ENCODE data around the gene ABCA6.

The ABCA6 gene

DNA sequence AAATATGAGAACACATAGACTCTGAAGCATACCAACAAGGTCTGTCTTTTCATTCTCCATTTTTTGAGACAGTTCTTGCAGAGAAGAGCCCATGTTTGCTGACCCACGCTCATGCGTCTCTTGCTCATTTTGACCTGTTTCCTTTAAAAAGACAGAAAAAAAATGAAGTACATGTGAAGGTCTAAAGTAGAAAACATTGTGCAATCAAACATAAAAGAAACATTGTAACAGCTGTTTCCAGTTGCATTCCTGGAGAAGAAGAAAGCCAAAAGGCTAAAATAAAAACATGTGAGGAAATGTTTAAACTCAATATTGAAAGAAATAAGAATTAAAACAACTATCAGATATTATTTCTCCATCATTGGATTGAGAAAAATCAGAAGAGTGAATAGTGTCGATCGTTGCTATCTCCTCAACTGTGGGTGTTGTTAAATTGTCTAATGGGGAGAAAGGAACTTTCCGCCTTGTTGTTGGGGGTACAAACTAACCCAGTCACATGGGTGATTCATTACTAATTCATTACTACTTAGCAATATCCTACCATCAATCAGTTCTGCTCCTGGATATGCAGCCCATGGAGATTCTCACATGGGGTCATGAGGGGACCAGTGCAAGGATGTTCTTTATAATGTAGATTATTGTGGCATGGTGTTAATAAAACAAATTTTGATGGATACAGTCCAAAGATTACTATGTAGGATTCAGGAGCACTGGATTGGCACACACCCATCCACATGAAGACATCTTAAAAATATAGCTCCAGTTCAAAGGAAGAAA, 90.5 kb downstream of the ABCA6 start:
- Histone ChIP-seq H3K4me1 (ENCODE audit: low read length) (no peaks in the 10 kb centered on the region), H3K36me3 (replicated peaks; ENCODE audit: insufficient read depth, low read length) (no peaks in the 10 kb centered on the region), H3K4me2 (ENCODE audit: low read depth, low read length) (no peak overlapping the region), H3K9me3 (replicated peaks; ENCODE audit: insufficient read depth, low read length) (no peaks in the 10 kb centered on the region), H3K9ac (ENCODE audit: low read length) (no peak overlapping the region), H3K9me2 (replicated peaks; ENCODE audit: insufficient read depth, low read length) (peaks cover 3% of the 10 kb centered on the region; the same call in 1 of the 2 replicates), H3K27me3 (replicated peaks; ENCODE audit: insufficient read depth, low read length) (no peaks in the 10 kb centered on the region), H3K4me3 (ENCODE audit: low read length) (no peak overlapping the region), H4K20me1 (ENCODE audit: insufficient read depth, low read length) (no peaks in the 10 kb centered on the region), H3K79me2 (ENCODE audit: low read length) (no peaks in the 10 kb centered on the region), H2AFZ (ENCODE audit: low read length) (no peak overlapping the region), H3F3A (ENCODE audit: insufficient read depth, low read length) (no peaks in the 10 kb centered on the region), H3K27ac (ENCODE audit: low read length) (no peak overlapping the region)
- TF ChIP-seq, protein P1, sequence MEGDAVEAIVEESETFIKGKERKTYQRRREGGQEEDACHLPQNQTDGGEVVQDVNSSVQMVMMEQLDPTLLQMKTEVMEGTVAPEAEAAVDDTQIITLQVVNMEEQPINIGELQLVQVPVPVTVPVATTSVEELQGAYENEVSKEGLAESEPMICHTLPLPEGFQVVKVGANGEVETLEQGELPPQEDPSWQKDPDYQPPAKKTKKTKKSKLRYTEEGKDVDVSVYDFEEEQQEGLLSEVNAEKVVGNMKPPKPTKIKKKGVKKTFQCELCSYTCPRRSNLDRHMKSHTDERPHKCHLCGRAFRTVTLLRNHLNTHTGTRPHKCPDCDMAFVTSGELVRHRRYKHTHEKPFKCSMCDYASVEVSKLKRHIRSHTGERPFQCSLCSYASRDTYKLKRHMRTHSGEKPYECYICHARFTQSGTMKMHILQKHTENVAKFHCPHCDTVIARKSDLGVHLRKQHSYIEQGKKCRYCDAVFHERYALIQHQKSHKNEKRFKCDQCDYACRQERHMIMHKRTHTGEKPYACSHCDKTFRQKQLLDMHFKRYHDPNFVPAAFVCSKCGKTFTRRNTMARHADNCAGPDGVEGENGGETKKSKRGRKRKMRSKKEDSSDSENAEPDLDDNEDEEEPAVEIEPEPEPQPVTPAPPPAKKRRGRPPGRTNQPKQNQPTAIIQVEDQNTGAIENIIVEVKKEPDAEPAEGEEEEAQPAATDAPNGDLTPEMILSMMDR (IDR thresholded peaks at IDR 0.05; ENCODE audit: low read length), result no peak
- TF ChIP-seq EZH2phosphoT487 (IDR thresholded peaks at IDR 0.05; ENCODE audit: low read length) (no peak), EZH2 (optimal IDR thresholded peaks at IDR 0.05; ENCODE audit: low read depth, low read length) (no peak)
- no peak for DNase-seq

DNA sequence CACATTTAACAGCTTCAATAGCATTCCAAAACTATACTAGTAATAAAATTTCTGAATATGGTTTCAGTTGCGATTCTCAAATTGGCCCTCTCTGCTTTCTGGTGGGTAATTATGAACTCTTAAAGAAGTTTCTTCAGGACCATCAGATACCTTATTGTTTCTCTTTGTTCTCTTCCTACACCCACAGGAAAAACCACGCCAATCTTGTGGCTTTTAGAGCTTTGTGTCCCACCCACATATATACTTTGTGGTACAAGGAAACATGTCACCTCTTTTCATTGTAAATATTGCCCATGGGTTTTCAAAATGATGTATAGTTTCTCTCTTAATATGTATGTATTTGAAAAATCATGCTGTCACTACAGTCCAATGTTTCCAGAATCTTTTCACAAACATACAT, 93.1 kb downstream of the ABCA6 start:
- no peak overlapping the region for H2AFZ ChIP-seq (ENCODE audit: low read length)
- H3K9ac ChIP-seq (ENCODE audit: low read length), result no peak overlapping the region
- H3K9me3 ChIP-seq (replicated peaks; ENCODE audit: insufficient read depth, low read length), result no peaks in the 10 kb centered on the region
- TF ChIP-seq, protein P1 (IDR thresholded peaks at IDR 0.05; ENCODE audit: low read length), result no peak
- TF ChIP-seq EZH2 (optimal IDR thresholded peaks at IDR 0.05; ENCODE audit: low read depth, low read length) (no peak), EZH2phosphoT487 (IDR thresholded peaks at IDR 0.05; ENCODE audit: low read length) (no peak)
- no peak overlapping the region for H3K27ac ChIP-seq (ENCODE audit: low read length)
- H3K27me3 ChIP-seq (replicated peaks; ENCODE audit: insufficient read depth, low read length), result no peaks in the 10 kb centered on the region
- H3K79me2 ChIP-seq (ENCODE audit: low read length), result no peaks in the 10 kb centered on the region
- H3K9me2 ChIP-seq (replicated peaks; ENCODE audit: insufficient read depth, low read length), result peaks cover 3% of the 10 kb centered on the region; the same call in 1 of the 2 replicates
- H4K20me1 ChIP-seq (ENCODE audit: insufficient read depth, low read length), result no peaks in the 10 kb centered on the region
- no peaks in the 10 kb centered on the region for H3K4me1 ChIP-seq (ENCODE audit: low read length)
- H3K36me3 ChIP-seq (replicated peaks; ENCODE audit: insufficient read depth, low read length), result no peaks in the 10 kb centered on the region
- no peaks in the 10 kb centered on the region for H3F3A ChIP-seq (ENCODE audit: insufficient read depth, low read length)
- no peak overlapping the region for H3K4me2 ChIP-seq (ENCODE audit: low read depth, low read length)
- H3K4me3 ChIP-seq (ENCODE audit: low read length), result no peak overlapping the region
- no peak for DNase-seq

DNA sequence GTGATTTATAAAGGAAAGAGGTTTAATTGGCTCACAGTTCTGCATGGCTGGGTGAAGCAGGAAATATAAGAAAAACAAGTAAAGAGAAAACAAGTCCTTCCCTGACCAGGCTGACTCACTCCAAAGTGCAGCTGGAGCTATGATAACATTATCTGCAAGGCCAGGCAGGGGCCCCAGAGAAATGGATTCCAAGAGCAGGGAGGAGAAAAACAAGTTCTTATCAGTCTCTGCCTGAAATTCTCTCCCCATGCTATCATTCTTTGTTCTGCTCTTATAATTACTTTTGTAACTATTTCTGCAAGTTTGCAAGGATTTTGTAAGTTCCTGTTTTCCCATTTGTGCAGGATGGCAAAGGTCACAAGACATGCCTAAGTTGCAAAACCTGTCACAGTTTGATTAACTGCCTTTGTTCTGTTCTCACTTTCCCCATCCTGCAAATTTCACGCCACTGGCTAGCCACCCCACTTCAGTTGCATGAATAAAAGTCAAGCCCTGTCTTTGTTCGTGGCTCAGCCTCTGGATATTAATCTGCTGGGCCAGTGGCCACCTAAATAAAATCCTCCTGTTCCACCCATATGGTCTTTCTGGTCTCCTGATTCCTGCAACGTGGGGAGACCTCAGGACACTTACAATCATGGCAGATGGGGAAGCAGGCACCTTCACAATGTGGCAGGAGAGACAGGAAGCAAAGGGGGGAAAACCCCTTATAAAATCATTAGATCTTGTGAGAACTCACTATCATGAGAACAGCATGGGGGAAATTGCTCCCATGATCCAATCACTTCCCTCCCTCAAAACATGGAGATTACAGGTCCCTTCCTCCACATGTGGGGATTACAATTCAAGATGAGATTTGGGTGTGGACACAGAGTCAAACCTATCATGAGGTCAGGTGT, 94.1 kb downstream of the ABCA6 start:
- no peaks in the 10 kb centered on the region for H3K79me2 ChIP-seq (ENCODE audit: low read length)
- H3K27ac ChIP-seq (ENCODE audit: low read length), result no peak overlapping the region
- no peaks in the 10 kb centered on the region for H3K27me3 ChIP-seq (replicated peaks; ENCODE audit: insufficient read depth, low read length)
- H3K4me1 ChIP-seq (ENCODE audit: low read length), result no peaks in the 10 kb centered on the region
- no peak for DNase-seq
- H2AFZ ChIP-seq (ENCODE audit: low read length), result no peak overlapping the region
- H3K36me3 ChIP-seq (replicated peaks; ENCODE audit: insufficient read depth, low read length), result no peaks in the 10 kb centered on the region
- H4K20me1 ChIP-seq (ENCODE audit: insufficient read depth, low read length), result no peaks in the 10 kb centered on the region
- H3K9ac ChIP-seq (ENCODE audit: low read length), result no peak overlapping the region
- no peaks in the 10 kb centered on the region for H3K9me3 ChIP-seq (replicated peaks; ENCODE audit: insufficient read depth, low read length)
- TF ChIP-seq, protein P1 (IDR thresholded peaks at IDR 0.05; ENCODE audit: low read length), result no peak
- TF ChIP-seq EZH2phosphoT487 (IDR thresholded peaks at IDR 0.05; ENCODE audit: low read length) (no peak), EZH2 (optimal IDR thresholded peaks at IDR 0.05; ENCODE audit: low read depth, low read length) (no peak)
- no peak overlapping the region for H3K4me2 ChIP-seq (ENCODE audit: low read depth, low read length)
- H3K9me2 ChIP-seq (replicated peaks; ENCODE audit: insufficient read depth, low read length), result peaks cover 3% of the 10 kb centered on the region; the same call in 1 of the 2 replicates
- H3K4me3 ChIP-seq (ENCODE audit: low read length), result no peak overlapping the region
- no peaks in the 10 kb centered on the region for H3F3A ChIP-seq (ENCODE audit: insufficient read depth, low read length)
